Femur (tissue), 1 donor: Measurements from ENCODE around the gene CD79A.

Experiments used
- DNase-seq: peaks from one replicate; pipeline ENCODE4 v3.0.0-alpha.2; 2017

CD79A gene

DNA sequence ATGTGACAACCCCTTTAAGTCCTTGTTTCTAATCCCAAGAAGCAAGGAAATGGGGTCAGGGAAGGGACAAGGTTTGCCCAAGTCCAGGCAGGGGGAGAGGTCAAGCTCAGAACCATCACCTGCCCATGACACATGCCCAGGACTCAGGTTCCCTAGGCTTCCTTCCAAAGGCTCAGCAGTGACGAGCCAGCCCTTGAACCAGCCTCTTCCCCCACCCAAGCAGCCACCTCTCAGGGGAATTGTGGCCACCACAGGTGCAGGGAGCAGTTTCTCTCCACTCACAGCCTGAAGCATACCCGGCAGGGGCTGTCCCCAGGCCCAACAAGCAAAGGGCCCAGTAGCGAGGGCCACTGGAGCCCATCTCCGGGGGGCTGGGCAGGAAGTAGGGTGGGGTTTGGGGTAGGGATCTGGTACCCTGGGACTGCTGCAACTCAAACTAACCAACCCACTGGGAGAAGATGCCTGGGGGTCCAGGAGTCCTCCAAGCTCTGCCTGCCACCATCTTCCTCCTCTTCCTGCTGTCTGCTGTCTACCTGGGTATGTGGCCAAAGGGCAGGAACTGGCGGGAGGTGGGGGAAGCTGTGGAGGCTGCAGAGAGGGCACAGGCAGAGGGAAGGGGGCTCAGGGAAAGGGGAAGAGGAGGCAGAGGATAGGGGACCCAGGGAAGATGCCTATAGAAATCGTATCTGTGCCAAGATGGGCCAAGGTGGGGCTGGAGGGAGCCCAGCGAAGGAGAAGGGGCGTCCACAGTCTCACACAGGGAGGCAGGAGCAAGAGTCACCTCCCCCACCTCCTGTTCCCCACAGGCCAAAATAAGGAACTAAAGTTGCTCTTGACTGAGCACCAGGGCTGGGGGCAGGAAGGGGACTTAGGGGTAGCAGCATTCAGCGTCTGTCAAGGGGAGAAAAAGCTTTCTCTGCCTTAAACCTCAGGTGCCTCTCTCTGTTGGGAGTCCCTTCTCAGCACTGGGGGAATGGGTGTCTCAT lies at the start of gene CD79A:
Gene CD79A, plus strand, starts transcription at position 433 of the 986 bp plus-strand sequence. Its CDS starts 26 bp downstream, at position 459.
- peak; percentile 56 for DNase-seq

GRCh38 chr19:41837981-41838708 lies 38.9 kb upstream of the CD79A start:
- no peak for DNase-seq

DNA sequence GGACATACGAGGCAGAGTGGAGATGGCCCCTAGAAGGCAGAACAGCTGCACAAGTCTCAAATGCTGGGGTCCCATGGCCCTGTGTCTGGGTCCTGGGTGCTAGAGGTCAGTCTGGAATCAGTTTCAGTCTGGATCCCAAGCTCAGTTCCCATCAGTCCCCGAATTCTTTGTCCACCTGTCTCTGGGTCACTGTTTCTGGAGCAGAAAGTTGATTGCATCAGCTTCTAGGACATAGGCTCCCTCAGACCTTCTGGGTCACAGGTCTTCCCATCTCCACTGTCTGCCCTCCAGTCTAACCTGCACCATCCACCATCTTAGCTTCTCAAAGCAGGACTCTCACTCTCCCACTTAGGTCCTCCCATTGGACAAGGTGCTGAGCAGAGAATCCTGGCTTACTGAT lies 37.9 kb upstream of the CD79A start:
- DNase-seq, result no peak

GRCh38 chr19:41843371-41843770 lies 33.7 kb upstream of the CD79A start:
- DNase-seq, result no peak

GRCh38 chr19:41844601-41845000 lies 32.5 kb upstream of the CD79A start, which contains the start of gene LYPD4:
Gene LYPD4, minus strand, starts transcription at chr19:41844683. Its CDS starts 5,398 bp downstream, at chr19:41839285.
- DNase-seq, result no peak

DNA sequence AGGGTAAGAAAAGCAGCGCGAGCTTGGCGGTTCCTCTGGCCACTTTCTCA lies 32.3 kb upstream of the CD79A start, which contains the start of gene DMRTC2:
Gene DMRTC2, plus strand, starts transcription at position 42 of the 50 bp plus-strand sequence. CDS start 2,387 bp downstream, outside the sequence.
- DNase-seq, result no peak

DNA sequence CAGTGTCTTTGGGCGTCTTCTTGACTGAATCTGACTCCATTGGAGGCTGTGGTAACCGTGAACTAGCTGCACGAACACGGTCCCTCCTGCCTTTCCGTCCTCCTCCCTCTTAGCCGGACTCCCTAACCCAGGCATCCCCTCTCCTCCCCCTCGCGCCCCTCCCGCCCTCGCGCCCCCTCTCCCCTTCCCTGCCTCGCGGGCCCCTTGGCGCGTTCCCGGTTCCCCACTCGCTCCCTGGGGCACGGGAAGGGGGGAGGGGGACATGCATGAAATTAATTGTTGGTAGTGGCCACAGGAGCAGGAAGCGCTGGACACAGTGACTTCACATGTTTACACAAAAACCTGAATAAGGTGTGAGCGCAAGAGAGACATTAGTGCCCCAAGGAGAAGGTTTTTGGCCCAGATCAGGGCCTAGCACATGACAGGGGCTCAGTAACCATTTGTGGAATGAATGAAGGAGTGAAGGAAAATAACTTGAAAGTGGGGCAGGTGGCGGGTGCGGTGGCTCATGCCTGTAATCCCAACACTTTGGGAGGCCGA lies 32.0 kb upstream of the CD79A start:
- no peak for DNase-seq

- DNase-seq, result no peak
Observed at GRCh38 chr19:41847351-41848105, 29.6 kb upstream of the CD79A start.

GRCh38 chr19:41848666-41849065 lies 28.4 kb upstream of the CD79A start:
- DNase-seq, result no peak

DNA sequence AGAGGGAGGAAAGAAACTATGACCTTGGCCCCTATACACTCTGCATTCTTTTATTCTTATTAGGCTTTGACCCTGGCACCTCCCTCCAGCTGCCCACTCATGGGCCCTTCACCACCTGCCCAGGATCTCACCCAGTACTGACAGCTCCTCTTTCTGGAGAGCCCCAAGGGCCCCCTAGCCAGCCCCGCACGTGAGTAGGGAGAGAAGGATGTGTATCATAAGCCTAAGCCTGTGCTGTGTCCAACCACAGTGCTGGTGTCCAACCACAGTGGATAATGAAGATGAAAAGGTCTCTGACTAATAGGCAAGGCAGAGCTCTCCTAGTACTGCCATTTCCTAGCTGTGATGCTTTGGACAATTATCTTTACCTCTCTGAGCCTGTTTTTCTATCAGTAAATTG lies 28.0 kb upstream of the CD79A start:
- no peak for DNase-seq

DNA sequence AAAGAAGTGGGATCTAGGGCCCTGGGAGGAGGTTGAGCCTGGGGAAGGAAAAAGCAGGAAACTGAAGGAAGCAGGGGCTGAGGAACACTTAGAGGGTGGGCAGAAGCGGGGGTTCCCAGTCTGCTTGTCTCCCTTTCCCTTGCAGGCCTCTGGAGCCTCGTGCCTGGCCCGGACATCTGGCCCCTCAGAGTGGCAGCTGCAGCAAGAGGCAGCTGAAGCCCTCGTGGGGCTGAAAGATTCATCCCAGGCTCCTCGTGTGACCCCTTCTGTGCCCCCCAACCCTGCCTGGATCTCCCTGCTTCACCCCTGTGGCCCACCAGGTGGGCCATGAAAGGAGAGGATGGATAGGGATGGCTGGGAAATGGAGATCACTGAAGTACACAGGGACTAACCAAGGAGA lies 26.7 kb upstream of the CD79A start:
- DNase-seq, result no peak

- no peak for DNase-seq
Observed at GRCh38 chr19:41851456-41851855, 25.6 kb upstream of the CD79A start.

DNA sequence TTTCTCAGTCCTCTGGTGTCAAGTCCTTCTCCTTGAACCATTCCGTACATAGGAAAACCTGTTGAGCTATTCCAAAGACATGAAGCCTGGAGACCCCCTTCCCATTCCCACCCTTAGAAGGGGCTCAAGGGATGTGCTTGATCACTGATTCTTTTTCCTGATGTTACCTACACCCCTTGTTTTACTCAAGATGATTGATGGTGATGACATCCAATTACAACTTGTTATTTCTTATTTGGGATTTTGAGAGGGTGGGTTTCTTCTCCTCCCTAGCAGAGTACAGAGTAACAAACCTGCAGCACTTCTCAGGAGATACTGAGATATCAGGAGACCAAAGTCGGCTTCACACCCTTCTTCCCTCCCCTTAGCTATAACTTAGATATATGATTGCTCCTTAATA lies 23.7 kb upstream of the CD79A start:
- no peak for DNase-seq

- no peak for DNase-seq
Observed at GRCh38 chr19:41853768-41854167, 23.3 kb upstream of the CD79A start.

DNA sequence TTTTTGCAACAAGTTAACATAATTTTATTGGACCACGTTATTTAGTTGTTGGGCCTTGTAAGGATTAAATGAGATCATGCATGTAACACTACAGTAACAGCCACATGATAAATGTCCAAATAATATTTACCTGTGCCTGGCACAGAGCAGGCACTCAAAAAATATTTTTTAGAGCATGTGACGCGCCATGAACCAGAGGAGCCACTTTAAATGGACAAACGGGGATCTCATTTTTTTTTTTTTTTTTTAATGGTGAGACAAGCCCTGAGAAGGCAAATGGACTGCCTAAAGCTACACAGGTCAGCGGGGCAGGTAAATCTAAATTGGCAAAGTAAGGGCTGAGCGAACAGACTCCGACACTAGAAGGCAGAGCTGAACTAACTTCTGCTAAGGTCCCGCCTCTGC lies 17.9 kb upstream of the CD79A start:
- DNase-seq, result no peak

GRCh38 chr19:41859618-41860418 lies 17.3 kb upstream of the CD79A start, which contains the start of gene RPS19:
Gene RPS19, plus strand, starts transcription at chr19:41860255. Its CDS starts 520 bp downstream, at chr19:41860775.
- DNase-seq, result peak; percentile 100

DNA sequence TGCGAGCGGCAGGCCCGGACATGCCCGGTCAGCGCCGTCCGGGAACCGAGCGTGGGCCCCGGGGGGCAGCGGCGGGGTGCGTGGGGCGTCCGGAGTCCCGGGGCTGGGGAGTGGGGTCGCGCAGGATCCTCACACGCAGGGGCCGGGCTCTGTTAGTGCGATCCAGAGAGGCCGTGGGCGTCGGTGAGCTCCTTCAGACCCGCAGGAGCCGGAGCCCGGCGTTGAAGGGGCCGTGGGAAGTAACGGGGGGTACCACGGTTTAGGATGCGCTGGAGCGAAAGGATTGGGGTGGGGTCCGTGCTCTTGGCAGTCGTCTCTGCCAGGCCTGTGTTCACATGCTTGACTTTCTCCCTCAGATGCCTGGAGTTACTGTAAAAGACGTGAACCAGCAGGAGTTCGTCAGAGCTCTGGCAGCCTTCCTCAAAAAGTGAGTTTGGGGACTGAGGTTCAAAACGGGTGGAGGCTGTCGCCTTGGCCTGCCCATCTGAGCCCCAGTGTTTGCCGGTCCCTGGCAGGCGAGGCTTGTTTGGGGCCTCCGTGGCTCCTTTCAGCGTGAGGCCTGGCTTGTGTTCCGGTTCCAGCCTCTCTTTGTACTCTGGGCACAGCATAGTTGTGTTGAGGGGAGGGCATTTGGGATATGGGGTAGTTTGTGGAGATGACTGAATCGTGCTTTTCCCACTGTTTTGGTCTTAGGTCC lies 16.5 kb upstream of the CD79A start:
- no peak for DNase-seq

- DNase-seq, result no peak
Observed at GRCh38 chr19:41861116-41861768, 15.8 kb upstream of the CD79A start.

DNA sequence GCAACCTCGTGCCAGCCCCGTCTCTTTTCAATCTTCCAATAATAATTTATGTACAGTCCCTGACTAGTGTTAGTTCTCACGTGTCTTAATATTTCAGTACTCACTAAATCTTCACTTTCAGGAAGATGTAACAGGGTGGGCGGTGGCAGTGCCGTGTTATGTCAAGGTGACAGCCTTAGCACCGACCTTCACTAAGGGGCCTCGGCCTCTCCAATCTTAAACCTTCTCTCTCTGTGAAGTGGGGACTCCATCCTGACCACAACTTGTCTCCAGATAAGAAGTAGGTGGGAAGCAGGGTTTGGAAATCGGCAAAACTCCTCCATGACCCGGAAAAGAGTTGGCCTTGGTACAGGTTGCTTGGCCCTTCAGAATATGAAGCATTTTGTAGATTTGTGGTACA lies 15.2 kb upstream of the CD79A start:
- DNase-seq, result no peak

GRCh38 chr19:41862445-41862986 lies 14.6 kb upstream of the CD79A start:
- no peak for DNase-seq
